Upper lobe of right lung (tissue), 1 donor: Measurements from ENCODE around the gene CELF4. TPM values are rescaled to one million over a fixed set of nuclear protein-coding genes. Genes with fewer than 3 reads are reported as not detected.

Experiments
- ATAC-seq: fragments of 200-7000 bp; cut with Tn5 transposase; one replicate; pipeline ENCODE4 v1.9.1; 2020; ENCODE audit warnings: mild to moderate bottlenecking, moderate library complexity
- DNase-seq: peaks from one replicate; pipeline ENCODE4 v3.0.0-alpha.2; 2020
- H3K27ac ChIP-seq: fragments of 200-600 bp; one replicate; pipeline ENCODE4 v1.8.0; 2022
- H3K27me3 ChIP-seq: fragments of 200-600 bp; one replicate; pipeline ENCODE4 v1.8.0; 2022; ENCODE audit warnings: mild to moderate bottlenecking
- H3K36me3 ChIP-seq: fragments of 200-600 bp; one replicate; pipeline ENCODE4 v1.8.0; 2022
- H3K4me1 ChIP-seq: fragments of 200-600 bp; one replicate; pipeline ENCODE4 v1.8.0; 2022
- H3K4me3 ChIP-seq: fragments of 200-600 bp; one replicate; pipeline ENCODE4 v1.8.0; 2022; ENCODE audit warnings: mild to moderate bottlenecking
- H3K9me3 ChIP-seq: fragments of 200-600 bp; one replicate; pipeline ENCODE4 v1.8.0; 2022
- intact Hi-C: fragments of 100-400 bp; cut with DNase I; formaldehyde crosslinking; loops from one replicate; pipeline ENCODE4 v1.11.0; 2022
- total RNA-seq: library from RNA; stranded (reverse); fragmentation: NEBNext Ultra II Directional; extraction: Animal tissue kit (Norgen Biotek cat#: 25700); gene quantifications from one replicate; pipeline ENCODE4 v1.2.1, GENCODE V29; 2021
- TF ChIP-seq, protein P1 (sequence below): fragments of 200-600 bp; IDR thresholded peaks from one replicate; pipeline ENCODE4 v1.8.0; 2022; ENCODE audit warnings: antibody characterized with exemption
- donor health status: DM: no; HTN: yes; CAD: no; lungs with severe emphysema.

Gene CELF4
- total RNA-seq, 1 donor from 2014 or later = 1.2 TPM

DNA sequence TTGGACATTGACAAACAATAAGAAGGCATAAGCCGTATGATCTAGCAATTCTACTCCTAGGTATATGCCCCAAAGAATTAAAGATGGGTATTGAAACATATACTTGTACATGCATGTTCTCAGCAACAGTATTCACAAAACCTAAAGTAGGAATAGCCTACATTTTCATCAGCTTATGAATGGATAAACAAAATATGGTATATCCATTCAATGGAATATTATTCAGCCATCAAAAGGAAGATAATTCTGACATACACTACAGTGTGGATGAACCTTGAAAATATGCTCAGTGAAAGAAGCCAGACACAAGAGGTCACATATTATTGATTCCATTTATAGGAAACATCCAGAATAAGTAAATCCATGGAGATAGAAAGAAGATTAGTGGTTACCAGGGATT, 56.0 kb downstream of the CELF4 start:
- ATAC-seq = no peak
- Histone ChIP-seq H3K27me3 (no peaks in the 10 kb centered on the region), H3K36me3 (no peaks in the 10 kb centered on the region), H3K4me1 (no peaks in the 10 kb centered on the region), H3K9me3 (no peaks in the 10 kb centered on the region), H3K4me3 (no peak overlapping the region), H3K27ac (no peak overlapping the region)
- TF ChIP-seq, protein P1, sequence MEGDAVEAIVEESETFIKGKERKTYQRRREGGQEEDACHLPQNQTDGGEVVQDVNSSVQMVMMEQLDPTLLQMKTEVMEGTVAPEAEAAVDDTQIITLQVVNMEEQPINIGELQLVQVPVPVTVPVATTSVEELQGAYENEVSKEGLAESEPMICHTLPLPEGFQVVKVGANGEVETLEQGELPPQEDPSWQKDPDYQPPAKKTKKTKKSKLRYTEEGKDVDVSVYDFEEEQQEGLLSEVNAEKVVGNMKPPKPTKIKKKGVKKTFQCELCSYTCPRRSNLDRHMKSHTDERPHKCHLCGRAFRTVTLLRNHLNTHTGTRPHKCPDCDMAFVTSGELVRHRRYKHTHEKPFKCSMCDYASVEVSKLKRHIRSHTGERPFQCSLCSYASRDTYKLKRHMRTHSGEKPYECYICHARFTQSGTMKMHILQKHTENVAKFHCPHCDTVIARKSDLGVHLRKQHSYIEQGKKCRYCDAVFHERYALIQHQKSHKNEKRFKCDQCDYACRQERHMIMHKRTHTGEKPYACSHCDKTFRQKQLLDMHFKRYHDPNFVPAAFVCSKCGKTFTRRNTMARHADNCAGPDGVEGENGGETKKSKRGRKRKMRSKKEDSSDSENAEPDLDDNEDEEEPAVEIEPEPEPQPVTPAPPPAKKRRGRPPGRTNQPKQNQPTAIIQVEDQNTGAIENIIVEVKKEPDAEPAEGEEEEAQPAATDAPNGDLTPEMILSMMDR = no peak
- DNase-seq = no peak
- intact Hi-C loops = no loop called here

DNA sequence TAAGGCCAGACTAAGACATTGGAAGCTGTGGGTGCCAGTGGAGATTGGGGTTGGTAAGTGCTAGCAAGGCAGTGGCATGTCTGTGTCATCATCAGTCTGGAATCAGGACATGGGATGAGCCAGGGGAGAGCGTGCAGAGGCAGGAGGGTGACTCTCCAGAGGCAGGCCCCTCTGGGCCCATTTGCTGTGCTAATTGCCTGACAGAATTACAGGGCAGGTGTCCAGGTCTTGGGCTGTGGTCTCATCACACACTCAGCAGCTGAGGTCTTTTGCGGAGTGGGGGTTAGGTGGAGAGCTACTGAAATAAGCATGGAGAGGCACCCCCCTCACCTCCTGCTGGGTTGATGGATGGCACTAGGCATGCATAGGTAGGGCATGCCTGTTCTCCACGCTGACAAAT, 57.4 kb downstream of the CELF4 start:
- intact Hi-C loops = no loop called here
- H3K27ac ChIP-seq = no peak overlapping the region
- no peaks in the 10 kb centered on the region for H3K4me1 ChIP-seq
- no peak overlapping the region for H3K4me3 ChIP-seq
- no peak for ATAC-seq
- H3K27me3 ChIP-seq = no peaks in the 10 kb centered on the region
- no peaks in the 10 kb centered on the region for H3K9me3 ChIP-seq
- no peaks in the 10 kb centered on the region for H3K36me3 ChIP-seq
- TF ChIP-seq, protein P1 = no peak
- no peak for DNase-seq

DNA sequence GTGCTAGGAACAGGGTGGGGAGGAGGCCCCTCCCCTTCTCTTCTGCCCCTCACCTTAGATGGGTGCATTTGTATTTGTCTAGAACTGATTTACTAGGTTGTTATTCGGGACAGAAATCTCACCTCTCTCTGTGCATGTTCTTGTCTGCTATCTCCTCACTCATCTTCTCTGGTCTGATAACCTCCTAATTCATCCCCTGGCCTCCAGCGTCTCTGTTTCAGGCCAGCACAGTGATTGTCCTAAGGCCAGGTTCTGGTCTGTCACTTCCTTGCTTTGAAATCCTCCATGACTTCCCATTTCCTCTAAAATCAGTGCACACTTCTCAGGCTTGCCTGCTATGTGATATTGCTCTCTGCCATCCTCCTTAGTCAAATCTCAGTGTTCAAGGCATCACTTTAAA, 58.4 kb downstream of the CELF4 start:
- Histone ChIP-seq H3K27ac (no peak overlapping the region), H3K9me3 (no peaks in the 10 kb centered on the region), H3K4me3 (no peak overlapping the region), H3K4me1 (no peaks in the 10 kb centered on the region), H3K27me3 (no peaks in the 10 kb centered on the region), H3K36me3 (no peaks in the 10 kb centered on the region)
- TF ChIP-seq, protein P1 = no peak
- DNase-seq (no peak), ATAC-seq (no peak)
- intact Hi-C loops = no loop called here

DNA sequence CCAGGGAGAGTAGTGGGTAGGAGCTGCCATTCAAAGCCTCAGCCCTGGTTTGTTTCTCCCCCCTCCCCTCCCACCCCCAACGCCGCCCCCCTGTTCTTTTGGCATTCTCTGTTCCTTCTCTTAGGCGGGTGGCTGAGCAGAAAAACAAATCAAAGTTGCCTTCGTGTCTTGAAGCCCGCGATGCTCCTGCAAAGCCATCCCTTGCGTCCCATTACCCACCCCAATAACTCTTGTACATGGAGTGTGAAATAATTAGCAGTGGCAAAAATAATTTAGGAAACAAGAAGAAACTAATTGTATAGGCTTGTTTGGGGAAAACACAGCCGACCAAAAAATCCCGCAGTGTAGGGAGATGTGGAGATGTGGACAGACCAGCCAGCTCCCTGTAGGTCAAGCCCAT, 59.6 kb downstream of the CELF4 start:
- Histone ChIP-seq H3K27ac (no peak overlapping the region), H3K9me3 (no peaks in the 10 kb centered on the region), H3K4me1 (no peaks in the 10 kb centered on the region), H3K4me3 (no peak overlapping the region), H3K27me3 (no peaks in the 10 kb centered on the region), H3K36me3 (no peaks in the 10 kb centered on the region)
- intact Hi-C loops = no loop called here
- ATAC-seq (no peak), DNase-seq (no peak)
- TF ChIP-seq, protein P1 = no peak

DNA sequence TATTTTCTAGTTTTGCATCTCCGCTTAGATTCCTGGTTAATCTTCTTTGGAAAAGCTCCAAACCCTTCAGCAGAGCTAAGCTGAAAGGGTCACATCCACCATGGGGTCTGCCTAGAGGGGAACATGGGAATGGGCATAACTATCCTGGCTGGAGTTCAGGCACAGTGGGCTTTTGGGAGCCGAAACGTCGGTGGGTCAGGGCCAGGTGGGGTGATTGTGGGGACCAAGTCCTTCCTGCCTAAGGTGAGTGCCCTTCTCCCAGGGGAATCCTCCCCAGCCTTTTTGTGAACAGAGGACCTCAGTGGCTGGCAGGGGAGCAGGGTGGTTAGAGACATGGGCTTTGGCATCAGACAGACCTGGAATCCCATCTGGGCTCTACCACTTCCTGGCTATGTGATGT, 60.3 kb downstream of the CELF4 start:
- TF ChIP-seq, protein P1 = no peak
- no peak for DNase-seq
- no peak overlapping the region for H3K27ac ChIP-seq
- H3K4me1 ChIP-seq = no peaks in the 10 kb centered on the region
- H3K36me3 ChIP-seq = no peaks in the 10 kb centered on the region
- no peak for ATAC-seq
- H3K4me3 ChIP-seq = no peak overlapping the region
- no peaks in the 10 kb centered on the region for H3K27me3 ChIP-seq
- no peaks in the 10 kb centered on the region for H3K9me3 ChIP-seq
- intact Hi-C loops = no loop called here

DNA sequence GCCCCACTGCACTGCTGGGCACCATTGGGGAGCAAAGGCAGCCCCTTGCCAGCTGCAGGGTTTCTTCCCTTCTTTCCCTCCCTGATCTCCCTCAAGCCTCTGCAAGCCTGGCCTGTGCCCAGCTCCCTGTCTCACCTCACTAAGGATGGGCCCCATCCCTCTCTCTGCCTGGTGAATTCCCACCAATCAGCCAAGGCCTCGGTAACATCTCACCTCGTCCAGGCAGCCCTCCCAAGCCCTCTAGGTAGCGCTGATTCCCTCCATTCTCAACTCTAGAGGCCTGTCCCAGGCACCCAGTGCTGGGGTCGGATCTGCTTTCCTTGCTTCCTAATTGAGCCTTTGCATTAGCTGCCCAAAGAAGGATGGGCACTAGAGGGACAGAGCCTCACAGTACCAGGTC, 63.0 kb downstream of the CELF4 start:
- ATAC-seq (no peak), DNase-seq (no peak)
- H3K4me3 ChIP-seq = no peak overlapping the region

More for the DNA sequence above, 63.0 kb downstream of the CELF4 start:
- TF ChIP-seq, protein P1 = no peak
- Histone ChIP-seq H3K9me3 (no peaks in the 10 kb centered on the region), H3K27ac (no peak overlapping the region), H3K27me3 (no peaks in the 10 kb centered on the region), H3K4me1 (no peaks in the 10 kb centered on the region), H3K36me3 (no peaks in the 10 kb centered on the region)
- intact Hi-C loops = no loop called here
